HG03469 (cell line): ENCODE results near the gene HTR1D.
"Not testable (repeated sequence)": the region's sequence is repeated elsewhere in the genome, so short reads cannot be mapped to it uniquely, and the experiment has no call there.

ENCODE experiments used
- ATAC-seq: cut with Tn5 transposase; IDR thresholded peaks from one replicate; pipeline ENCODE4 v1.9.1; 2021; ENCODE audit warnings: mild to moderate bottlenecking, moderate library complexity, moderate number of reproducible peaks; ENCODE audit not compliant: unreplicated experiment

HTR1D gene

GRCh38 chr1:23221107-23221506 is 3.8 kb upstream of the HTR1D start:
- ATAC-seq, result no peak

- no peak for ATAC-seq
These were observed 406 bp downstream of the HTR1D start for GRCh38 chr1:23216771-23217420.

- no peak for ATAC-seq
These were observed 1.4 kb downstream of the HTR1D start for GRCh38 chr1:23215751-23216449.

- ATAC-seq, result no peak
These were observed 2.0 kb downstream of the HTR1D start for GRCh38 chr1:23215291-23215690.

- ATAC-seq, result no peak
These were observed 2.7 kb downstream of the HTR1D start for GRCh38 chr1:23214640-23215039.

- ATAC-seq, result no peak
These were observed 5.3 kb downstream of the HTR1D start for GRCh38 chr1:23211955-23212354.

GRCh38 chr1:23210963-23211362 is 6.3 kb downstream of the HTR1D start:
- no peak for ATAC-seq

GRCh38 chr1:23210351-23210785 is 6.9 kb downstream of the HTR1D start:
- no peak for ATAC-seq

GRCh38 chr1:23209770-23210169 is 7.5 kb downstream of the HTR1D start:
- ATAC-seq, result no peak

- ATAC-seq, result no peak
These were observed 8.8 kb downstream of the HTR1D start for GRCh38 chr1:23208527-23208926.

GRCh38 chr1:23207733-23208132 is 9.6 kb downstream of the HTR1D start:
- ATAC-seq, result not testable (repeated sequence)

GRCh38 chr1:23202263-23202749 is 15.0 kb downstream of the HTR1D start:
- ATAC-seq, result no peak

GRCh38 chr1:23200883-23201282 is 16.4 kb downstream of the HTR1D start:
- no peak for ATAC-seq

GRCh38 chr1:23198373-23198772 is 18.9 kb downstream of the HTR1D start:
- no peak for ATAC-seq

- no peak for ATAC-seq
These were observed 20.5 kb downstream of the HTR1D start for GRCh38 chr1:23196627-23197328.

GRCh38 chr1:23194119-23194984 is 22.9 kb downstream of the HTR1D start:
- no peak for ATAC-seq

- no peak for ATAC-seq
These were observed 23.7 kb downstream of the HTR1D start for GRCh38 chr1:23193391-23194118.

GRCh38 chr1:23191199-23191598 is 26.1 kb downstream of the HTR1D start:
- ATAC-seq, result no peak

- ATAC-seq, result not testable (repeated sequence)
These were observed 28.3 kb downstream of the HTR1D start for GRCh38 chr1:23188936-23189452.

- ATAC-seq, result no peak
These were observed 28.8 kb downstream of the HTR1D start for GRCh38 chr1:23188434-23188884.
